Superior temporal gyrus (tissue), 1 donor: ENCODE measurements around the gene NEIL1.
"Not testable (repeated sequence)": the region's sequence is repeated elsewhere in the genome, so short reads cannot be mapped to it uniquely, and the experiment has no call there.

Experiments used
- DNase-seq: peaks from one replicate; pipeline ENCODE4 v3.0.0-alpha.2; 2016; ENCODE audit errors: extremely low spot score

The NEIL1 gene

GRCh38 chr15:75346796-75347221 is at the start of gene NEIL1:
Gene NEIL1, plus strand, starts transcription at chr15:75347039. Its CDS starts 1,867 bp downstream, at chr15:75348906.
- peak; percentile 16 for DNase-seq

GRCh38 chr15:75298541-75299310 is 48.1 kb upstream of the NEIL1 start:
- DNase-seq, result not testable (repeated sequence)

- not testable (repeated sequence) for DNase-seq
These were observed 47.5 kb upstream of the NEIL1 start for GRCh38 chr15:75299311-75299688.

- not testable (repeated sequence) for DNase-seq
These were observed 46.8 kb upstream of the NEIL1 start for GRCh38 chr15:75300026-75300425.

- no peak for DNase-seq
These were observed 44.5 kb upstream of the NEIL1 start for GRCh38 chr15:75302318-75302717.

GRCh38 chr15:75302753-75303152 is 44.1 kb upstream of the NEIL1 start:
- DNase-seq, result not testable (repeated sequence)

- no peak for DNase-seq
These were observed 40.7 kb upstream of the NEIL1 start for GRCh38 chr15:75306188-75306587.

GRCh38 chr15:75307778-75308390 is 39.0 kb upstream of the NEIL1 start:
- no peak for DNase-seq

- DNase-seq, result no peak
These were observed 37.1 kb upstream of the NEIL1 start for GRCh38 chr15:75309711-75310110.

GRCh38 chr15:75312548-75312947 is 34.3 kb upstream of the NEIL1 start:
- DNase-seq, result not testable (repeated sequence)

GRCh38 chr15:75313116-75313845 is 33.6 kb upstream of the NEIL1 start:
- DNase-seq, result no peak

- DNase-seq, result no peak
These were observed 32.1 kb upstream of the NEIL1 start for GRCh38 chr15:75314552-75315290.

GRCh38 chr15:75319231-75319897 is 27.5 kb upstream of the NEIL1 start:
- not testable (repeated sequence) for DNase-seq

GRCh38 chr15:75321711-75322110 is 25.1 kb upstream of the NEIL1 start:
- no peak for DNase-seq

- no peak for DNase-seq
These were observed 20.9 kb upstream of the NEIL1 start for GRCh38 chr15:75325922-75326321.

- no peak for DNase-seq
These were observed 19.8 kb upstream of the NEIL1 start for GRCh38 chr15:75327005-75327404.

GRCh38 chr15:75327491-75327890 is 19.3 kb upstream of the NEIL1 start:
- no peak for DNase-seq

- DNase-seq, result no peak
These were observed 18.1 kb upstream of the NEIL1 start for GRCh38 chr15:75328493-75329314.

GRCh38 chr15:75329571-75329970 is 17.3 kb upstream of the NEIL1 start:
- no peak for DNase-seq

- not testable (repeated sequence) for DNase-seq
These were observed 14.7 kb upstream of the NEIL1 start for GRCh38 chr15:75332093-75332492.
